Progenitor cell of endocrine pancreas (in vitro differentiated cells): ENCODE measurements around the gene GFM1. TPM values are rescaled to one million over a fixed set of nuclear protein-coding genes. Genes with fewer than 3 reads are reported as not detected.

ENCODE experiments used
- DNase-seq: peaks from one replicate; pipeline ENCODE4 v3.0.0; 2021; ENCODE audit warnings: low spot score; ENCODE audit not compliant: unreplicated experiment
- H3K27ac Mint-ChIP-seq: 2 replicates; pipeline ENCODE4 v1.8.0; 2021; ENCODE audit warnings: mild to moderate bottlenecking, moderate library complexity, mixed read lengths
- H3K27me3 Mint-ChIP-seq: 2 replicates; pipeline ENCODE4 v1.8.0; 2021; ENCODE audit warnings: mixed read lengths
- H3K36me3 Mint-ChIP-seq: 2 replicates; pipeline ENCODE4 v1.8.0; 2022; ENCODE audit warnings: mixed read lengths; ENCODE audit not compliant: insufficient read depth
- H3K4me1 Mint-ChIP-seq: 2 replicates; pipeline ENCODE4 v1.8.0; 2021; ENCODE audit warnings: low read depth, mixed read lengths
- H3K4me3 Mint-ChIP-seq: 2 replicates; pipeline ENCODE4 v1.8.0; 2021; ENCODE audit warnings: low read depth, mild to moderate bottlenecking, moderate library complexity, mixed read lengths
- H3K9me3 Mint-ChIP-seq: 2 replicates; pipeline ENCODE4 v1.8.0; 2021; ENCODE audit warnings: low read depth, mixed read lengths
- CTCF ChIP-seq: fragments of 200-600 bp; sonication (generic); IDR thresholded peaks from one replicate; pipeline ENCODE4 v1.5.0; 2021; ENCODE audit warnings: antibody characterized with exemption, mild to moderate bottlenecking; ENCODE audit not compliant: unreplicated experiment
- total RNA-seq: library from RNA; stranded (reverse); gene quantifications from 2 replicates; pipeline ENCODE4 v1.2.1, GENCODE V29; 2021

Gene GFM1
- total RNA-seq, 1 donor from 2014 or later: 33.2 TPM

GRCh38 chr3:158651192-158651591 is 6.9 kb downstream of the GFM1 start:
- Mint-ChIP-seq H3K4me1 (no peaks in the 10 kb centered on the region), H3K27ac (no peak overlapping the region), H3K4me3 (no peak overlapping the region), H3K27me3 (no peaks in the 10 kb centered on the region), H3K36me3 (peaks cover 8% of the 10 kb centered on the region), H3K9me3 (no peaks in the 10 kb centered on the region)
- TF ChIP-seq CTCF: no peak
- DNase-seq: no peak

GRCh38 chr3:158652463-158652862 is 8.1 kb downstream of the GFM1 start:
- Mint-ChIP-seq H3K36me3 (peaks cover 7% of the 10 kb centered on the region), H3K4me1 (peaks cover under 1% of the 10 kb centered on the region), H3K27me3 (no peaks in the 10 kb centered on the region), H3K27ac (no peak overlapping the region), H3K9me3 (no peaks in the 10 kb centered on the region), H3K4me3 (no peak overlapping the region)
- TF ChIP-seq CTCF: no peak
- no peak for DNase-seq

GRCh38 chr3:158658889-158659288 is 14.6 kb downstream of the GFM1 start:
- Mint-ChIP-seq H3K4me3 (no peak overlapping the region), H3K27ac (no peak overlapping the region), H3K36me3 (peaks cover 4% of the 10 kb centered on the region), H3K27me3 (no peaks in the 10 kb centered on the region), H3K9me3 (no peaks in the 10 kb centered on the region), H3K4me1 (peaks cover 1% of the 10 kb centered on the region)
- DNase-seq: no peak
- no peak for TF ChIP-seq CTCF

- H3K4me1 Mint-ChIP-seq: peaks cover 1% of the 10 kb centered on the region
- no peak overlapping the region for H3K4me3 Mint-ChIP-seq
- TF ChIP-seq CTCF: peak; percentile 69
- DNase-seq: no peak
- no peaks in the 10 kb centered on the region for H3K27me3 Mint-ChIP-seq
- H3K27ac Mint-ChIP-seq: no peak overlapping the region
- no peaks in the 10 kb centered on the region for H3K9me3 Mint-ChIP-seq
- H3K36me3 Mint-ChIP-seq: peaks cover 4% of the 10 kb centered on the region
Observed at GRCh38 chr3:158659454-158660237, 15.3 kb downstream of the GFM1 start.

- Mint-ChIP-seq H3K4me3 (no peak overlapping the region), H3K4me1 (peaks cover 1% of the 10 kb centered on the region)
- DNase-seq: no peak
Observed at GRCh38 chr3:158660711-158661110, 16.4 kb downstream of the GFM1 start.

More at GRCh38 chr3:158660711-158661110, 16.4 kb downstream of the GFM1 start:
- H3K9me3 Mint-ChIP-seq: no peaks in the 10 kb centered on the region
- H3K36me3 Mint-ChIP-seq: peaks cover 4% of the 10 kb centered on the region
- no peaks in the 10 kb centered on the region for H3K27me3 Mint-ChIP-seq
- no peak for TF ChIP-seq CTCF
- H3K27ac Mint-ChIP-seq: no peak overlapping the region
